NCI-H2081 treated with DMSO at 0.1 percent for 48 hours (cell line): ENCODE data around the gene DHRS7C.
"Not testable (repeated sequence)": the region's sequence is repeated elsewhere in the genome, so short reads cannot be mapped to it uniquely, and the experiment has no call there.

Experiments used
- DNase-seq: peaks from one replicate; lab custom pipeline; 2025; lab: John Stamatoyannopoulos, UW

The DHRS7C gene

DNA sequence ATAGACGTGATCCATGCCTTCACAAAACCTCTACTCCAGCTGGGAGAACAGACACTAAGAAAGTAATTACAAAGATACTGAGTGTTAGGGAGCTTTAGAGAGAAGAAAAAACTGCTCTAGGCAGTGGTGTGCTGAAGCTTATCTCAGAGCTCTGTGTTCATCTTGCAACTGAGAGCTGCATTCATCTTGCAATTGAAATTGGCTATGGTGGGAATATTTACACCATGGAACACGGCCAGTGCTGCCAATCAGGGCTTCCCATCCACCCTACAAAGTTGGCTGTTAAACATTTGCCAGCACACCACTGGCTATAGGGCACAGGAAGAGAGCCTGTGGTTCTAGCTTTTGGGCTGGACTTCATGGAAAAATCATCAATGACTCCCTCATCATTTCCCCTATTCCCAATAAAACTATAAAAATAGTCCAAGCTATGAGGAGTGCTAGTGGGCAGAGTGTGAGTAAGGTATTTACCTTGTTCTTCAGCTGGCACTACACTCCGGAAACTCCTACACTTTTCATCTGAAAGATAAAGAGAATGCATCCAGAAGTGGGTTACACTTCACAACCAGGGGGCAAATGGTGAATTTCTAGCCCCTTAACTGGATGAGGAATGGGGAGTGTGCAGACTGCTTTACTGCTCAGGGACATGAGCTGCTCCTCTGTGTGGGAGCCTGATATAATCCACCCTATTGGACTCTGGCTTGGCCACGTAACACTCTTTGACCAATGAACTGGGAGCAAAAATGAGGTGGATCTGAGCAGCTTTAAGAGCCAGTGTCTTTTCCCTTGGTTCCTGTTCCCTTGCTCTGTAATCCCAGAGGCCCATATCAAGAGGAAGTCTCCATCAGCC lies 18.9 kb upstream of the DHRS7C start:
- DNase-seq, result no peak

DNA sequence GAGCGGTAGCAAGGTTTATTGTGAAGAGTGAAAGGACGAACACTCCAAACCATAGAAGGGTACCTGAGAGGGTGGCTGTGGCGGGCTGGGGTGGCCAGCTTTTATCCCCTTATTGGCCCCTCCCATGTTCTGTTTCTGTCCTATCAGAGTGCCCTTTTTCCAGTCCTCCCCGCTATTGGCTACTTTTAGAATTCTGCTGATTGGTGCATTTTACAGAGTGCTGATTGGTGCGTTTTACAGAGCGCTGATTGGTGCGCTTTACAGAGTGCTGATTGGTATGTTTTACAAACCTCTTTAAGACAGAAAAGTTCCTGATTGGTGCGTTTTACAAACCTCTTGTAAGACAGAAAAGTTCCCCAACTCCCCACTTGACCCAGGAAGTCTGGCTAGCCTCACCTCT lies 18.0 kb upstream of the DHRS7C start:
- no peak for DNase-seq

DNA sequence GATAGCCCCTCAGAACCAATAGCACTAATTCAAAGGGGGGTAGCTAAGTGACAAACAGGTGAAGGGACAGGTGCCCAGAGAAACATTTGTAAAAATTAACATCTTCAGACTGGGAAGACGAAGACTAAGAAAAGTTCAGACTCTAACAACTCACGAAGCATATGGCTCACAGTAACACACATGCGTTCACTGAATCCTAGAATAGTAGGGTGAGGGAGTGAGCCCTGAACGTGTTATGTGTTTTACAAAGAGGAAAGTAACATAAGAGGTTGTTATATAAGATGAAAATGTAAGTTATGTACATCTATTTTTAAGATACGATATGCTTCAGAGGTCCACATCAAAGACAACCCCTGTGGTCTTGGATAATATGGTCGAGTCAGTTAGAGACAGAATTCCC lies 15.3 kb upstream of the DHRS7C start:
- no peak for DNase-seq

DNA sequence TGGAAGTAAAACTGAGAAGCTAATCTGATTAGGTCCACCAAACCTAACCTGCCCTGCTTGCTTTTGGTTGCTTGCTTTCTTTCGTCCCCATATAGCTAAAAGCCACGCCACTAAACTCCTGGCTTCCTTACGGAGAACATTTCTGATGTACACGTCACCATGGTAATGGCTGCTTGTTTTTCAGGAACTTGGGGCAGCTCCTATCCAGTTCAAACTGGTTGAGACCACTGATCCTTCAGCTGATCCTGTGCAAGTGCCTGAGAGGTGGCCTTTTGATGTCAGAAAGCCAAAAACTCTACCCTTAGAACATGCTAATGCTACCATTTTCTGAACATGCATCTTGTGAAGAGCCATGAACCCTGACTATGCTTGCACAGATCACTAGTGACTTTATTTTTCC lies 14.4 kb upstream of the DHRS7C start:
- no peak for DNase-seq

DNA sequence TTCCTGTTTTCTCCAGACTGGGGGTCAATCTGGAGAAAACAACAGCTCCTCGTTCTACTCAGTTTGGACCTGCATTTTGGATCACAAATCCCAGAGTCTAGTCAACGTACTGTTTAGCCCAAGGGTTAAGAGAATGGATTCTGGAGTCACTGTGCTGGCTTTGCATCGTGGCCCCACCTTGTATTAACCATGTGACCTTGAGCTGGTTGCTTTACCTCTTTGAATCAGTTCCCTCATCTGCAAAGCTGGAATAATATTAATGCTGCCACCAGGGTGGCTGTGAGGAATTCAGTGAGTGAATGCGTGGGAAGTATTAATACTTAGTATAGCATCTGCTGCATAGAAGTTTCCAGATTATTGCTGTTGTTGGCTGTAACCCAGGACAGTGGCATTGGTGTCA lies 11.3 kb upstream of the DHRS7C start:
- DNase-seq, result no peak

DNA sequence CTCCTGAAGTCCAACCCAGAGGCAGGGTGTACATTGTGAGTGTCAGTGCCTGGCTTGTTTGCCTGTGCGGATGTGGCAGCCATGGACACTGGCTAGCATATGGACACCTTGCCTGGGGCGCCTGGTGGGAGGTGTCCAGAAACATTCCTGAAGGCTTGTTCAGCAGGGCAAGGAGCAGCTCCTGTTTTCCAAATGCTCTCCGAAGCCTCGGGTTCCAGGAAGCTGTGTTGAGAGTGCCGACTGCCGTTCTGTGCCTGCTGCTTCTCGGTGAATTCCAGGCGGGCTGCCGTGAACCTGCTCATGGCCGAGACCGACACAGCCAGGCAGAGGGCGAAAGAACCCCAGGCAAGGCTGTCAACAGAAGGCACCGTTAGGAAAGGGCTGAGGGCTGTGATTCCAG lies 10.9 kb upstream of the DHRS7C start:
- no peak for DNase-seq

DNA sequence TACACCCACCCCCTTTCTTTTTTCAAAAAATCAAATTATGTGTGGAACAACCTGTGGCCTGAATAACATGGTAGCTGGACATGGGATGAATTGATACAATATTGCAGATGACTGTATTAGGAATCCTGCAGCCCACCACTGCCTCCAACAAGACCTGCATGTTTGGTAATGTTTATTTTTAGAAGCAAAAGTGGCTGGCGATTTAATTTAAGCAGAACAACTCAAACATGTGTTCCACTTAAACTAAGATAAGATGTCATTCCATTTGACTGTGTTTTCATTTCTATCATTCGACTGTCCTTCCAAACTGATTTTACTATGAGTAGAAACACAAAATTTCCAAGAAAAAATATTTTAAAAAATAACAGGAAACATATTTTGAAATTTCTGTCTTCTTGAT lies 10.1 kb upstream of the DHRS7C start:
- no peak for DNase-seq

DNA sequence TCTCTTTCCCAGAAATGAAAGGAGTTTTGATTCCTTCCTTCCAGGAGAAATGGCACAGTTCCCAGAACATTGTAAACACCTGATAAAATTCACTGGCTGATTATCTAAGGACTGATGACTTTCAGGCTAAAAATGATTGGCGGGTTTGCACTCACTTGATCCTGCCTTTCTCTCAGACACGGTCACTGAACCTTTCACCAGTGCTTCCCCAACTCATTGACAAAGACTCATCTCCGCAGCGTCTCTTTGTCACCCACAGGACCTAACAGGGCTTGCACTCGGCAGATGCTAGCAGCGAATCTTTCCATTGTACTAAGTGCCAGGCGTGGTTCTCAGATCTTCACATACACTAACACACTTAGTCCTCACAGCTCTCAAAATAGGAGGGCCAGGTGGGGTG lies 7.3 kb upstream of the DHRS7C start:
- no peak for DNase-seq

DNA sequence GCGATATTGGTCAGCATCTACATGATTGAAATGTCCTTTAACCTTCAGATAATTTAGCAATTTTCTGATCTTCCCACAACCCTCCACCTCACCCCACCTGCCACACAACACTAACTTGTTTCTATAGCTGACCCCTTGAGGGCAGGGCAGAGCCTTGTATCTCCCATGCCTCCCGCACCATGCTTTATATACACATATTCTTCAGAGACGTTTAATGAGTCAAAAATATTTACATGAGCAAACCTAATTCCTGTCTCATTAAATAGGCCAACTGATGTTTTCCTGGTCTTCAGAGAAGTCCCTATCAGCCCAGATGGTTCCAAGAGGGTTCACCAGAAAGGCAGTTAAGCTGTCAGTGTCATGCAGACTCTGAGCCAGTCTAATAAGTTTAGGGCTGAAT lies 6.6 kb upstream of the DHRS7C start:
- DNase-seq, result no peak

DNA sequence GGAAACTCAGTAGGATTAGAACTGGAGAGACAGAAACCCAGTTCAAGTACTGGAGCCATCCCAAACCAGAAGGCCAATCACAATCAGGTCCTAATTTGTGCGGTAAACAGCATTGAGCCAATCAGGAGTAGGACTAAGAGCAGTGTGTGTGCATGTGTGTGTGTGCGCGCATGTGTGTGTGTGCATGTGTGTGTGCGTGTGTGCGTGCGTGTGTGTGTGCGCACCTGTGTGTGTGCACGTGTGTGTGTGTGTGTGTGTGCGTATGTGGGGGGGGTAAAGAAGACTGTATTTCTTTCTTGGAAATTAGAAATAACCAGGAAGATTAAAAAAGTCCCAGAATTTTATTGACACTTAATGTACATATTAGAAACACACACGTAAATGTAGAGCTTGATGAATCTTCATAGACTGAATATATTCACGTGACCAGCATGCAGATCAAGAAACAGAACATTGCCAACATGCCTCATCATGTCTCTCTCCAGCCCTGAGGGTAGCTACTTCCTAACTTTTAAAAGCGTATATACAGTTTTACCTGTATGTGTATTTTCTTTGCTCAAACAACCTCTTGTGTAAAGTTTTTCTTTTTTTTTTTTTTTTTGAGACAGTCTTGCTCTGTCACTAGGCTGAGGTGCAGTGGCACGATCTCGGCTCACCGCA lies 919 bp upstream of the DHRS7C start:
- no peak for DNase-seq

DNA sequence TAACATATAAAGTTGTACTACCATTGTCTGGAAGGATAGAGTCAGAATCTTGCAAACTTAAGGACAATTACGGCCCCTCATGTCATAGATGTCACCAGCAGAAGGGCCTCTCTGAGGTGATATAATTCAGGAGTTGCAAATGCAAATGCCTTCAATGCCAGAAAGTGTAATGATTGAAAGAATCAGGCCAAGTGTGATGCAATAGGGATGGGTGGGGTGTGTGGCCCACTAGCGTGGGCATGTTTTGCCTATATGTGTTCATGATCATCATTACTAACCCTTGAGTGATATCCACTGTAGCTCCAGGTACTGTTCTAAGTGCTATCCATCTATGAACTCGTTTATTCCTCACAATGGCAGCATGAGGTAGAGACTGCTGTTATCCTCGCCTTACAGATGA lies 1.1 kb downstream of the DHRS7C start:
- no peak for DNase-seq

DNA sequence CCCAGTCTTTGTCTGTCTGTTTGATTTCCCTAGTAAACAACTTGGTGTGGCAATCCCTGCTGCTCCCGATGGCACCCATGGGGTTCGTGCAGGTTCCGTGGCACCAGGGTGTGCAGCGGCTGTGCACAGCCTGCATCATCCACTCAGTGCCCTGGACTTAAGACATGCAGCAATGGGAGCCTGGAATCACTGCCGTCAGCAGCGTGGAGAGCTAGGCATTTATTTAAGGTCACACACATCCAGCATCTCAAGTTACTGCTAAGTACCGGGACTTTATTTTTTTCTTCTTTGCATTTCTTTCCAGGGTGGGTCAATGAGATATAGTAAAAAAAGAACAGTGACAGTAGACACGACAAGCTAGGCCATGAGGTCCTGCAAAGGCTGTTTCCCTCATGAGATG lies 2.8 kb downstream of the DHRS7C start:
- DNase-seq, result no peak

DNA sequence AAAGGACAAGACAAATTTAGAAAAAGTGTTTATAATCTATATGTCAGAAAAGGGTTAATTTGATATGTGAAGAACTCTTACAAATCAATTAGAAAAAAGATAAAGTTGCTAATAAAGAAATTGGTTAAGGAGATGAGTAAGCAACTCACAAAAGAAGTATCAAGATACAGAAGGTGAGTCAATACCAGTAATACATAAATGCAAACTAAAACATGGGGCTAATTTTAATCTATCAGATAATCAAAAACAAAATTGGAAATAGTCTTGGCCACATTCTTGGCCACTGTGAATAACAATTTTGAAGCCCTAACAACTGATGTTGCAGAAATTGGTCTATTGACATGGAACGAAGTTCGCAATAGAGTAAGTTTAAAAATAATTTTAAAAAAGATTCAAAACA lies 6.8 kb downstream of the DHRS7C start:
- DNase-seq, result no peak

DNA sequence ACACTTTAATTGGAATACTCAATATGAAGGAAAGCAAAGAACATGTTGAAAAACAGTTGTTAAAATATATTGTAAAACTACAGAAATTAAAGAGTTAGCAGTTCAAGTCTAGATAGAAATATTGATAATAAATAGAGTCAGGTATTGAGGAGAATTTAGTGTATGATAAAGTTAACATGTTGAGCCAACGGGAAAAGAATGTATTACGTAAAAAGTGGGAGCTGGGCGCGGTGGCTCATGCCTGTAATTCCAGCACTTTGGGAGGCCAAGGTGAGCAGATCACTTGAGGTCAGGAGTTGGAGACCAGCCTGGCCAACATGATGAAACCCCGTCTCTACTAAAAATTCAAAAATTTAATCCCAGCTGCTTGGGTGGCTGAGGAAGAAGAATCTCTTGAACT lies 7.9 kb downstream of the DHRS7C start:
- not testable (repeated sequence) for DNase-seq

DNA sequence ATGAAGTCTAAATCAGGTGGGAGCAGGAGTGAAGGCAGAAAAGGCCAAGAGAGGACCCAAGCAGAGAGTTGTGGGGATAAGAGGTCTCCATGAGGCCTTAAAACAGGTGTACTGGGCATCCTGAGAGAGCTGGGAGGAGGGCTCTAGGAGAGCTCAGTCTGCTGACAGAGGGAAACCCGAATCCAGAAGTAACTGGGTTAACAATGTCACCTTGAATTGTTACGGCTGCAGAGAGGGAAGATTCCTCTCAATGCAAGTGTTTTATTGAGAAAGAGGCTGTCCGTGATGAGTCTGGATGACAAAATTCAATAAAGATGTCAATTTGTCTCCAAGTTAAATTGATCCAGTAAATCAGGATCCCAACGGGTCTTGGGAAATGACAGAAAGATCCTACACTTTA lies 8.3 kb downstream of the DHRS7C start:
- no peak for DNase-seq

DNA sequence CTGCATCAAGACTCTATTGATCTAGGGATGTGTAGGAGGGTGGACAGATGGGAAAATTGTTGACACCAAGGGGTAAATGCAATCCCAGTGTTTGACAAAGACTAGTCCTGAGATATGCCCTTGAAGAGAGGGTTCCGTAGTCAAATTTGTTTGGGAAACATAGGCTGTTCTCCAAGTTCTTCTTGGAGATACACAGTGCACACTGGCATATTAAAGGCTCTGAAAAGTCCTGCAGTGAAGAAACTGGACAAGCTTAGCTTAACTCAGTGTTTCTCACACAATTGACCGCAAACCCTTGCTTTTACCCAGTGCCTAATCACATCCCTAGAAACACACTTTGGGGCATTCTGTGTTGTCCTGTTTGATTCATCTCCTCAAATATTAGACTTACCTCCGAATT lies 10.8 kb downstream of the DHRS7C start:
- no peak for DNase-seq

DNA sequence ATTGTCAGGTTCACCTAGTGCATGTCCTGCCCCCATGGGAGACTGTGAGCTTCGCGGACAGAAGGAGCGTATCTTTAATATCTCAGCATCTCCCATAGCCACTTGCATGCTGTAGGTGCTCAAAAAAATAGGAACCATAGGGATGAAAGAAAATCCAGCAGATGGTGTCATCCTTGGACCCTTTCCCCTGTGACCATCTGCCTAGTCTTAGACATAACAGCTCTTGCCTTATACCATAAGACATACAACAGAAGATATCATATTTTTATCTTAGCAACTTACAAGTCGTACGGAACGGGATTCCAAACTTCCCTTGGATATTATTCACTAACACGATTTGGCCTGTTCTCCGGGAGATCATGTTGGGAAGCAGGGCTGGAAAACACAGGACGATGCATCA lies 14.5 kb downstream of the DHRS7C start:
- no peak for DNase-seq

DNA sequence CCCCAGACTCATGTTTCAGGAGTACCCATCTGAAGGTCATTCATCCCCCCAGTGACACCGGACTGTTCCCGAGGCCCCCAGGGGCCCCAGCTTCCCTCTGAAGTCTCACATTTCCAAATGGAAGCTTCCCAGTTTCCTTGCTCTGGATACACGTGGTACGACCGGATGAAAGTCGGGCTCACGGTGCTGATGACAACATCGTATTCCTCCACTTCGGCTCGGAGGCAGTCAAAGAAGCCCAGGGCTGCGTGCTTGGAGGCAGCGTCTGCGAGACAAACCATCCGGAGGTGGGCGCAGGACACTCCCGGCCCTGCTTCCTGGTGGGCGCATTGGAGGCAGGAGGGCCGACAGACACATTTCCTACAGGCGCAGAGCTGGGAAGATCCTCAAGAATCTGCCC lies 18.7 kb downstream of the DHRS7C start:
- DNase-seq, result no peak

DNA sequence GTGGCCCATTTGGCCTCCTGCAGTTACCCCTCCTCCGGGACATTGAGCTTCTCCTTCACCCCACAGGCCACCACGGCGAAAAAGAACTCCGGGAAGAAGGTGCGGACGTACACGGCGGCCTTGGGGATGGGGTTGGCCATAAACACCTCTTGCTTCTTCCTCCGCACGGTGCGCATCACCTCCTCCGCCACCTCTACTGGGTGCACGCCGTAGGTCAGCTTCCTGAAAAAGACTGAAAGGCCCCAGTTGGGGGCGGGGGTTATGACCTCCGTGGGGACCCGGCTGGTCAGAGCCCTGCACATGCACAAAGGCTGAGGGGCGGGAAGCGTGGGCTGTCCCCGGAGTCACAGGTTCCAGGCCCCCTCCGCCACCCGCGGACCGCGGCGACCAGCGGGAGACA lies 19.9 kb downstream of the DHRS7C start:
- DNase-seq, result no peak

DNA sequence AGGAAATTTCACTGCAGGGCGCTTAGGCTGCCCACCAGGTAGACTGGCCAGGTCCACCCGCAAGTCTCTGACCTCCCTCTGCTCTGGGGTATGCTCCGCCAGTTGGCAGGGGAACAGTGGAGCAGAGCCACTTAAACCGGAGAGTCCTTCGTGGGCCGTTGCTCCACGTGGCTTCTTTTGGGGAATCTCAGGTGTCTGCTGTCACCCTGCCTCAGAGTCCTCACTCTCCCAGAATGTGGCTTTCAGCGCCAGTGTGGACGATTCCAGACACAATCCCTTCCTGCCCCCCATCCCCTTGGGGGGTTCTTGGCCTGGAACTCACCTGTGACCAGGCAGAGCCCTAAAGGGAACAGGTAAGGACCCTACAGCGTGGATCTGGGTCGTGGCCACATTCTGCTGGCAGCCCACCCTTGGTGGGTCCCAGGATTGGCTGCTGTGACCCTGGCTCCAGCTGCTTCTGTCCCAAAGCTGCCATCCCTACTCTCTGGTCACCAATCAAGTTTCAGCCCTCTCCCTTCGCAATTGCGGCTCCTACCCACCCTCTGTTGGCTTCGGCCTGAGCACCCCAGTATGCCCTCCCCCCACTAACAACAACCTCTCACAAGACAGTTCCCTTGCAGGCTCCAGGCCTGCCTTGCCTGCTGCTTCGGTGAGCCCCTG lies 22.2 kb downstream of the DHRS7C start:
- no peak for DNase-seq

DNA sequence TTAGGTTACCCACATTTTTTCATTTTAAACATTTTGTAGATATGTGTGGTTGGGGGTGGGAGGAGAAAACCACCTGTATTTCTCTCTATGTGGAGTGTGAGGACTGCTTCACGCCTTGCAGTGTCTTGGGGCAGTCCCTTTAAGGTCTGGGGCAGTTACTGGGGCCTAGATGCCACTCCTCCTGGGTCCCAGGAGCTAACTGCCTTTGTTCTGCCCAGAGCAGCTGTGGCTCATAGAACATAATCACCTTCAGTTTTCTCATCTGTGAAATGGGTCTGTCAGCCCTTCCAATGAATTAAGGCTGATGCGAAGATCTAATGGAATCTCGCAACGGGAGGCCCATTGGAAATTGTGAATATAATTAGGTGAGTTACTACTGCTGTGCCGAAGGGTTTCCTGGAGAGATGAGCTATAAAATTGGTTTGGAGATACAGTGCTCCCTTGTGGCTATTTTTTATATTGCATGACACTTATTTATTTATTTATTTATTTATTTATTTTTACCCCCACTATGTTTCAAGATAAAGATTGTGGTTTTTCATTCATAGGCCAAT lies 22.9 kb downstream of the DHRS7C start:
- no peak for DNase-seq

DNA sequence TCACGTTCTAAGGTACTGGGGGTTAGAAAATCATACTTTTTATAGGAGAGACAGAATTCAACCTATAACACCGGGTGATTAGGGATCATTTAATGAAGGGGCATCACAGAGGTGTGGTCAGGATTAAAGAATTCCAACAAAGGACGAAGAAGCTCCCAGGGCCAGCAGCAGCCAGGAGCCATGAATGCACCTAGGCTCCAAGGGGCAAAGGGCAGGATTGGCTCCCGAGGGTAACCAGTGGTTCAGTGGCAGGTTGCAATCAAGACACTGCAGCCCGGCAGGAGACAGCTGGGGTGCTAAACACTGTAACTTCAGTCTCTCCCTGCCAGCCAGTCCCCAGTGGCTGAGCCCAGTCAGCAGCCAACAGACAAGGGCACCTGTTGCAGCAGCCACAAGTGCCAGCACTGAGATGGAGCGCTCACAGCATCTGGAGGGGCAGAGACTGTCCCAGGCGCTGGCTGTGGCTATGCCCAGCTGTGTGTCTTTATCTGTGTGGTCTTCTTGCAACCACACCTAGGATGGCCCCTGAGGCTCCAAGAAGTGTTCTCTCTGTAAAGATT lies 23.9 kb downstream of the DHRS7C start:
- DNase-seq, result no peak

DNA sequence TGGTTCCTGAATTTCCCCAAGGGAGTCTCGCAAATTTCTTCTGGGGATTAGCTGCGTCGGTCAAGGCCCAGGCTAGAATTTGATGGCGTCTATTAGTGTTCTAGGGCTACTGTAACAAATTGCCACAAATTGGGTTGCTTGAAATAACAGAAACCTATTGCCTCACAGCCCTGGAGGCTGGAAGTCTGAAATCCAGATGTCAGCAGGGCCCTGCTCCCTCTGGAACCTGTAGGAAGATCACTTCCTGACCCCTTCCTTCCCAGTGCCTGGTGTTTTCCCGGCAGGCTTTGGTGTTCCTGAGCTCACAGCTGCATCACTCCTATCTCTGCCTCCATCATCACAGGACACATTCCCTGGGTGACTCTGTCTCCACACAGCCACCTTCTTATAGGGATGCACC lies 24.4 kb downstream of the DHRS7C start:
- no peak for DNase-seq
